ENCODE data around the gene EDN3.

EDN3 gene

GRCh38 chr20:59300333-59301081 lies at the start of gene EDN3:
Gene EDN3, plus strand, starts transcription at chr20:59300611. Its CDS starts 202 bp downstream, at chr20:59300813.
- H3K4me3 Mint-ChIP-seq, result no peak within 1 kb of the TSS

GRCh38 chr20:59253325-59253724 lies 47.1 kb upstream of the EDN3 start:
- Mint-ChIP-seq H3K27ac (peak overlapping the region; percentile 90), H3K27me3 (no peaks in the 10 kb centered on the region), H3K4me3 (peak overlapping the region; percentile 67), H3K9me3 (ENCODE audit: low read depth) (no peaks in the 10 kb centered on the region), H3K4me1 (ENCODE audit: low read depth) (peaks cover 69% of the 10 kb centered on the region), H3K36me3 (peaks cover 26% of the 10 kb centered on the region)

More at GRCh38 chr20:59300333-59301081, at the start of gene EDN3:
- Mint-ChIP-seq H3K9me3 (ENCODE audit: low read depth) (no peaks in the 10 kb centered on the region), H3K4me1 (ENCODE audit: low read depth) (peaks cover 8% of the 10 kb centered on the region), H3K36me3 (no peaks in the 10 kb centered on the region), H3K27me3 (peaks cover 26% of the 10 kb centered on the region), H3K27ac (no peak within 1 kb of the TSS)

- H3K27me3 Mint-ChIP-seq, result no peaks in the 10 kb centered on the region
- H3K36me3 Mint-ChIP-seq, result peaks cover 25% of the 10 kb centered on the region
- H3K27ac Mint-ChIP-seq, result peak overlapping the region; percentile 90
- H3K4me1 Mint-ChIP-seq (ENCODE audit: low read depth), result peaks cover 70% of the 10 kb centered on the region
- peak overlapping the region; percentile 67 for H3K4me3 Mint-ChIP-seq
- H3K9me3 Mint-ChIP-seq (ENCODE audit: low read depth), result no peaks in the 10 kb centered on the region
These were observed 46.6 kb upstream of the EDN3 start for GRCh38 chr20:59253779-59254319.

GRCh38 chr20:59255256-59255655 lies 45.2 kb upstream of the EDN3 start:
- Mint-ChIP-seq H3K9me3 (ENCODE audit: low read depth) (no peaks in the 10 kb centered on the region), H3K4me3 (no peak overlapping the region), H3K27ac (peak overlapping the region; percentile 7), H3K27me3 (no peaks in the 10 kb centered on the region), H3K36me3 (peaks cover 16% of the 10 kb centered on the region), H3K4me1 (ENCODE audit: low read depth) (peaks cover 73% of the 10 kb centered on the region)

GRCh38 chr20:59258221-59258621 lies 42.2 kb upstream of the EDN3 start:
- peak overlapping the region; percentile 35 for H3K4me3 Mint-ChIP-seq
- H3K27me3 Mint-ChIP-seq, result no peaks in the 10 kb centered on the region
- peaks cover 4% of the 10 kb centered on the region for H3K36me3 Mint-ChIP-seq
- H3K9me3 Mint-ChIP-seq (ENCODE audit: low read depth), result no peaks in the 10 kb centered on the region
- H3K27ac Mint-ChIP-seq, result peak overlapping the region; percentile 80
- H3K4me1 Mint-ChIP-seq (ENCODE audit: low read depth), result peaks cover 47% of the 10 kb centered on the region

- no peak overlapping the region for H3K4me3 Mint-ChIP-seq
- peaks cover 31% of the 10 kb centered on the region for H3K4me1 Mint-ChIP-seq (ENCODE audit: low read depth)
- H3K27ac Mint-ChIP-seq, result no peak overlapping the region
- H3K9me3 Mint-ChIP-seq (ENCODE audit: low read depth), result no peaks in the 10 kb centered on the region
- H3K27me3 Mint-ChIP-seq, result no peaks in the 10 kb centered on the region
- H3K36me3 Mint-ChIP-seq, result peaks cover 4% of the 10 kb centered on the region
These were observed 40.5 kb upstream of the EDN3 start for GRCh38 chr20:59259946-59260345.

GRCh38 chr20:59265298-59265697 lies 35.1 kb upstream of the EDN3 start:
- Mint-ChIP-seq H3K4me3 (no peak overlapping the region), H3K36me3 (no peaks in the 10 kb centered on the region), H3K9me3 (ENCODE audit: low read depth) (no peaks in the 10 kb centered on the region), H3K27ac (no peak overlapping the region), H3K27me3 (peaks cover 10% of the 10 kb centered on the region), H3K4me1 (ENCODE audit: low read depth) (peaks cover 10% of the 10 kb centered on the region)

- H3K27me3 Mint-ChIP-seq, result peaks cover 10% of the 10 kb centered on the region
- peaks cover 19% of the 10 kb centered on the region for H3K4me1 Mint-ChIP-seq (ENCODE audit: low read depth)
- no peaks in the 10 kb centered on the region for H3K36me3 Mint-ChIP-seq
- no peaks in the 10 kb centered on the region for H3K9me3 Mint-ChIP-seq (ENCODE audit: low read depth)
- H3K27ac Mint-ChIP-seq, result no peak overlapping the region
- H3K4me3 Mint-ChIP-seq, result no peak overlapping the region
These were observed 31.5 kb upstream of the EDN3 start for GRCh38 chr20:59268870-59269269.

- no peaks in the 10 kb centered on the region for H3K36me3 Mint-ChIP-seq
- peaks cover 26% of the 10 kb centered on the region for H3K4me1 Mint-ChIP-seq (ENCODE audit: low read depth)
These were observed 30.9 kb upstream of the EDN3 start for GRCh38 chr20:59269411-59270025.

GRCh38 chr20:59270380-59270779 lies 30.0 kb upstream of the EDN3 start:
- Mint-ChIP-seq H3K36me3 (no peaks in the 10 kb centered on the region), H3K4me1 (ENCODE audit: low read depth) (peaks cover 28% of the 10 kb centered on the region), H3K4me3 (no peak overlapping the region), H3K27ac (no peak overlapping the region), H3K9me3 (ENCODE audit: low read depth) (no peaks in the 10 kb centered on the region), H3K27me3 (peaks cover 10% of the 10 kb centered on the region)

More at GRCh38 chr20:59269411-59270025, 30.9 kb upstream of the EDN3 start:
- H3K27ac Mint-ChIP-seq, result no peak overlapping the region
- no peaks in the 10 kb centered on the region for H3K9me3 Mint-ChIP-seq (ENCODE audit: low read depth)
- no peak overlapping the region for H3K4me3 Mint-ChIP-seq
- H3K27me3 Mint-ChIP-seq, result peaks cover 10% of the 10 kb centered on the region

- Mint-ChIP-seq H3K4me3 (no peak overlapping the region), H3K4me1 (ENCODE audit: low read depth) (peaks cover 28% of the 10 kb centered on the region), H3K36me3 (no peaks in the 10 kb centered on the region), H3K9me3 (ENCODE audit: low read depth) (no peaks in the 10 kb centered on the region), H3K27me3 (peaks cover 3% of the 10 kb centered on the region), H3K27ac (no peak overlapping the region)
These were observed 26.6 kb upstream of the EDN3 start for GRCh38 chr20:59273739-59274357.

GRCh38 chr20:59276938-59277337 lies 23.5 kb upstream of the EDN3 start:
- peaks cover 18% of the 10 kb centered on the region for H3K4me1 Mint-ChIP-seq (ENCODE audit: low read depth)
- no peaks in the 10 kb centered on the region for H3K27me3 Mint-ChIP-seq
- no peak overlapping the region for H3K4me3 Mint-ChIP-seq
- H3K27ac Mint-ChIP-seq, result no peak overlapping the region
- no peaks in the 10 kb centered on the region for H3K36me3 Mint-ChIP-seq
- H3K9me3 Mint-ChIP-seq (ENCODE audit: low read depth), result no peaks in the 10 kb centered on the region

GRCh38 chr20:59284470-59284869 lies 15.9 kb upstream of the EDN3 start:
- H3K9me3 Mint-ChIP-seq (ENCODE audit: low read depth), result no peaks in the 10 kb centered on the region
- no peaks in the 10 kb centered on the region for H3K27me3 Mint-ChIP-seq
- H3K4me3 Mint-ChIP-seq, result no peak overlapping the region
- no peaks in the 10 kb centered on the region for H3K36me3 Mint-ChIP-seq
- H3K27ac Mint-ChIP-seq, result no peak overlapping the region
- no peaks in the 10 kb centered on the region for H3K4me1 Mint-ChIP-seq (ENCODE audit: low read depth)

GRCh38 chr20:59289994-59290393 lies 10.4 kb upstream of the EDN3 start:
- Mint-ChIP-seq H3K4me1 (ENCODE audit: low read depth) (peaks cover 3% of the 10 kb centered on the region), H3K27ac (no peak overlapping the region), H3K9me3 (ENCODE audit: low read depth) (no peaks in the 10 kb centered on the region), H3K36me3 (no peaks in the 10 kb centered on the region), H3K4me3 (no peak overlapping the region), H3K27me3 (no peaks in the 10 kb centered on the region)

- no peak overlapping the region for H3K27ac Mint-ChIP-seq
- H3K27me3 Mint-ChIP-seq, result peaks cover 4% of the 10 kb centered on the region
- H3K4me3 Mint-ChIP-seq, result no peak overlapping the region
- no peaks in the 10 kb centered on the region for H3K36me3 Mint-ChIP-seq
- no peaks in the 10 kb centered on the region for H3K9me3 Mint-ChIP-seq (ENCODE audit: low read depth)
- H3K4me1 Mint-ChIP-seq (ENCODE audit: low read depth), result peaks cover 3% of the 10 kb centered on the region
These were observed 8.5 kb upstream of the EDN3 start for GRCh38 chr20:59291740-59292383.
